SH-SY5Y (cell line): ENCODE data around the gene TRIO.

ENCODE experiments used
- GATA2 ChIP-seq: IDR thresholded peaks from 2 replicates; pipeline ENCODE4 v1.6.1; 2011; ENCODE audit warnings: mild to moderate bottlenecking, low read depth, low read length
- GATA3 ChIP-seq: IDR thresholded peaks from 2 replicates; pipeline ENCODE4 v1.6.1; 2011; ENCODE audit warnings: low read depth, mild to moderate bottlenecking, low read length, moderate library complexity

GRCh38 chr5:14482085-14482484 lies 338.9 kb downstream of the TRIO start:
- TF ChIP-seq GATA3 (no peak), GATA2 (no peak)
